ENCODE results near the gene PLAU. TPM values are rescaled to one million over a fixed set of nuclear protein-coding genes. Genes with fewer than 3 reads are reported as not detected.
A peak's percentile ranks its signal among the peaks of the same experiment; 100 is the strongest.

PLAU gene
- total and polyA plus RNA-seq, 8 donors = 1.4 to 29.0 (median 1.9) TPM

GRCh38 chr10:73867871-73868631 is 42.9 kb upstream of the PLAU start:
- no peak for DNase-seq
- H3K4me3 ChIP-seq = no peak overlapping the region
- TF ChIP-seq CTCF (IDR thresholded peaks at IDR 0.05) = no peak
- H3K4me1 ChIP-seq = peaks cover 20 to 82% of the 10 kb centered on the region in 2 donors
- H3K27ac ChIP-seq = peak overlapping the region in 1 of 2 donors; percentile 92
- ATAC-seq = no peak
- H3K27me3 ChIP-seq = no peaks in the 10 kb centered on the region
- H3K36me3 ChIP-seq = peaks cover 0 to 18% of the 10 kb centered on the region in 2 donors
- intact Hi-C loops (cut with DNase I) = no loop called here
- no peaks in the 10 kb centered on the region for H3K9me3 ChIP-seq

- Histone ChIP-seq H3K9me3 (no peaks in the 10 kb centered on the region), H3K4me1 (peaks cover 24 to 80% of the 10 kb centered on the region in 2 donors), H3K27ac (peak overlapping the region in 1 of 2 donors; percentile 92), H3K36me3 (peaks cover 0 to 18% of the 10 kb centered on the region in 2 donors), H3K27me3 (no peaks in the 10 kb centered on the region), H3K4me3 (no peak overlapping the region)
- no peak for ATAC-seq
- intact Hi-C loops (cut with DNase I) = no loop called here
- DNase-seq = no peak
- no peak for TF ChIP-seq CTCF (IDR thresholded peaks at IDR 0.05)
Observed at GRCh38 chr10:73868655-73869195, 42.2 kb upstream of the PLAU start.

DNA sequence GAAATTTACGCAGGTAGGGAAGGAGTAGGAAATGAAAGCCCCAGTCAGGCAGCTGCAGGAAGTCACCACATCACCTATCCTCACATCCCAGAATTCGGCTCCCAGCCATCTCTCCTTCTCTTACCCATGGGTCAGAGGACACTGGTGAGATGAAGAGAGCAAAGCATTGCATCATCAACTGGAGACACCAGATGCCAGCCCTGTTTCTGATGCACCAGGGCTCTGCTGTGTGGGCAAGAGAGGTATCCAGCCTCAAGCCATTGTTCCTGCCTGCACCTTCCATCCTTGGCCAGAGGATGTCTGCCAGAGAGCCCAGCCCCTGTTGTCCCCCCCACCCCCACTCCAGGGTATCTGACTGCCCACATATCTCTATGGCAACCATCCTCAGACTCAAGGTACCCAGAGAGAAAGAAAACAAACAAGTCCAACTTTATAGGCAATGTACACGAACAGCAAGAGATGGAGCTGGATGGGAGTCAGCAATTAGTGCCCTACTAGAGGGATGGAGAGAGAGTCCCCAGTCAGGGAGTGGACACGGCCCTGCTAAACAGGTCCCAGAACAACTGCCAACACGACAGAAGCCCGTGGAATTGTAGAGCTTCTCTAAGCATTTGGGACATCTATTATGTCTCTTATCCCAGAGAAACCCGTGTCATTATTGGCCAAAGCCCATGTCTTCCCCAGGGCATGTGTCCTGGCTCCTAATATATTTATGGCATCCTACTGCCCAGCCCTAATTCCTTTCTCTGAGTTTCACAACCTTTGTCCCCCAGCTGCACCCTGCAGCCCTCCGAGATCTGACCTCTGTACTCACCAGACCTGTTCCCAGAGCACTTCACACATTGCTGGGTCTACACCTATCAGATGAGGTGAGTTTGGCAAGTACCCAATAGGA is 39.4 kb upstream of the PLAU start:
- ATAC-seq (peak; percentile 36), DNase-seq (no peak)
- Histone ChIP-seq H3K4me3 (no peak overlapping the region), H3K4me1 (peaks cover 16 to 71% of the 10 kb centered on the region in 2 donors), H3K27me3 (no peaks in the 10 kb centered on the region), H3K36me3 (peaks cover 0 to 15% of the 10 kb centered on the region in 2 donors), H3K27ac (peak overlapping the region in 1 of 2 donors; percentile 6), H3K9me3 (no peaks in the 10 kb centered on the region)
- intact Hi-C loops (cut with DNase I) = no loop called here
- TF ChIP-seq CTCF (IDR thresholded peaks at IDR 0.05) = no peak

DNA sequence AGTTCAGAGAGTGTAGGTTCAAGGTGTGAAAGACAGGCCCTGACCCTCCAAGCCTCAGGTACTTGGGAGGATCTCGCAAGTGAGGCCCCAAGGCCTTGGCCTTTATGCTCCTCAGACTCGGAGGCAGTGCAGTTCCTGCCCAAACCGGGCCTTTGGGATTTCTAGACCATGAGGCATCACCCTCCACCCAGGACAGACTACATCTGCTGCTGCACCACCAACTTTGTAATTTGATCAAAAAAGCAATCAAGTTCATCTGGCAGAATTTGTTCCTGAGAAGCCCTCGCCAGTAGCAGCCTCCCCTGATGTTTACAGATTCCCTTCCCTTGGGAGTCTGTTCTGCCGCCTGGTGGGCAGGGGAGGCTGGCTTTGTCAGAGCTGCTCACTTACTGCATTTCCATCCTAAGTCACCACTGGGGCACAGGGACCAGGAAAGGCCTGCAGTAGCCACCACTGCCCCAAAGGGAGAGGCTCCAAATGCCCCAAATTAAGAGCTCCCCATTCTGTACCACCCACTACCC is 38.7 kb upstream of the PLAU start:
- no peaks in the 10 kb centered on the region for H3K27me3 ChIP-seq
- H3K36me3 ChIP-seq = peaks cover 0 to 15% of the 10 kb centered on the region in 2 donors
- ATAC-seq (no peak), DNase-seq (no peak)
- TF ChIP-seq CTCF (IDR thresholded peaks at IDR 0.05) = no peak
- H3K4me3 ChIP-seq = peak overlapping the region in 1 of 2 donors; percentile 73
- intact Hi-C loops (cut with DNase I) = no loop called here
- H3K27ac ChIP-seq = peak overlapping the region in 1 of 2 donors; percentile 6
- peaks cover 15 to 67% of the 10 kb centered on the region in 2 donors for H3K4me1 ChIP-seq
- no peaks in the 10 kb centered on the region for H3K9me3 ChIP-seq
